Activated naive CD4-positive, alpha-beta T cell treated with anti-CD3 and anti-CD28 coated beads, Interleukin-2, amount 50 U/mL, for 24 hours (primary cell): ENCODE results near the gene HSD17B2.

ENCODE experiments used
- H3K27ac Mint-ChIP-seq: one replicate; pipeline ENCODE4 v1.8.0; 2021; ENCODE audit warnings: mild to moderate bottlenecking, mixed read lengths
- H3K27me3 Mint-ChIP-seq: one replicate; pipeline ENCODE4 v1.8.0; 2021; ENCODE audit warnings: mixed read lengths
- H3K36me3 Mint-ChIP-seq: one replicate; pipeline ENCODE4 v1.8.0; 2021; ENCODE audit warnings: mixed read lengths
- H3K4me1 Mint-ChIP-seq: one replicate; pipeline ENCODE4 v1.8.0; 2021; ENCODE audit warnings: mixed read lengths
- H3K4me3 Mint-ChIP-seq: one replicate; pipeline ENCODE4 v1.8.0; 2021; ENCODE audit warnings: mild to moderate bottlenecking, mixed read lengths
- H3K9me3 Mint-ChIP-seq: one replicate; pipeline ENCODE4 v1.8.0; 2021; ENCODE audit warnings: mixed read lengths

Gene HSD17B2

GRCh38 chr16:82037666-82038065, 2.6 kb downstream of the HSD17B2 start:
- H3K9me3 Mint-ChIP-seq: no peaks in the 10 kb centered on the region
- no peaks in the 10 kb centered on the region for H3K36me3 Mint-ChIP-seq
- H3K27me3 Mint-ChIP-seq: peaks cover 3% of the 10 kb centered on the region
- no peak overlapping the region for H3K4me3 Mint-ChIP-seq
- H3K27ac Mint-ChIP-seq: no peak overlapping the region
- H3K4me1 Mint-ChIP-seq: no peaks in the 10 kb centered on the region

- no peaks in the 10 kb centered on the region for H3K36me3 Mint-ChIP-seq
- no peak overlapping the region for H3K4me3 Mint-ChIP-seq
- H3K9me3 Mint-ChIP-seq: no peaks in the 10 kb centered on the region
- no peak overlapping the region for H3K27ac Mint-ChIP-seq
- H3K27me3 Mint-ChIP-seq: peaks cover 2% of the 10 kb centered on the region
- no peaks in the 10 kb centered on the region for H3K4me1 Mint-ChIP-seq
Observed at GRCh38 chr16:82040296-82040695, 5.2 kb downstream of the HSD17B2 start.

- H3K27ac Mint-ChIP-seq: no peak overlapping the region
Observed at GRCh38 chr16:82041542-82041941, 6.5 kb downstream of the HSD17B2 start.

GRCh38 chr16:82042144-82042543, 7.1 kb downstream of the HSD17B2 start:
- Mint-ChIP-seq H3K36me3 (no peaks in the 10 kb centered on the region), H3K9me3 (no peaks in the 10 kb centered on the region), H3K4me3 (no peak overlapping the region), H3K27me3 (peaks cover 4% of the 10 kb centered on the region), H3K27ac (no peak overlapping the region), H3K4me1 (no peaks in the 10 kb centered on the region)

More at GRCh38 chr16:82041542-82041941, 6.5 kb downstream of the HSD17B2 start:
- Mint-ChIP-seq H3K27me3 (peaks cover 1% of the 10 kb centered on the region), H3K9me3 (no peaks in the 10 kb centered on the region), H3K36me3 (no peaks in the 10 kb centered on the region), H3K4me1 (no peaks in the 10 kb centered on the region), H3K4me3 (no peak overlapping the region)

- Mint-ChIP-seq H3K27ac (no peak overlapping the region), H3K4me3 (no peak overlapping the region), H3K27me3 (peaks cover 4% of the 10 kb centered on the region), H3K9me3 (no peaks in the 10 kb centered on the region), H3K4me1 (no peaks in the 10 kb centered on the region), H3K36me3 (no peaks in the 10 kb centered on the region)
Observed at GRCh38 chr16:82042846-82043245, 7.8 kb downstream of the HSD17B2 start.

- Mint-ChIP-seq H3K27ac (no peak overlapping the region), H3K4me3 (no peak overlapping the region), H3K27me3 (peaks cover 4% of the 10 kb centered on the region), H3K36me3 (no peaks in the 10 kb centered on the region), H3K9me3 (no peaks in the 10 kb centered on the region), H3K4me1 (no peaks in the 10 kb centered on the region)
Observed at GRCh38 chr16:82043680-82044584, 8.9 kb downstream of the HSD17B2 start.

DNA sequence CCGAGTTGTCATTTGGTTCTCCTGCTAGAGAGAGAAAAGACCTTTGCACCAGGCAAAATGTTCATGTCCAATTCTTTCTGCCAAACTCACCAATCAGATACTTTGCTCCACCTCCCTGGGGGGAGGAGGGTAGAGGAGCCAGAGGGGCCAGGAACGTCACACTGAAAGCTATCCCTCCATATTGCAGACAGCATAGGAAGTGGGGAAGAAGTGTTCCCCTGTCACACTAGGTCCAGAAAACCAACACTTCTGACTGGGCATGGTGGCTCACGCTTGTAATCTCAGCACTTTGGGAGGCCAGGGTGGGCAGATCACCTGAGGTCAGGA, 9.5 kb downstream of the HSD17B2 start:
- H3K9me3 Mint-ChIP-seq: no peaks in the 10 kb centered on the region
- no peaks in the 10 kb centered on the region for H3K4me1 Mint-ChIP-seq

GRCh38 chr16:82045465-82045864, 10.4 kb downstream of the HSD17B2 start:
- H3K4me1 Mint-ChIP-seq: no peaks in the 10 kb centered on the region
- H3K27me3 Mint-ChIP-seq: peaks cover 4% of the 10 kb centered on the region
- no peaks in the 10 kb centered on the region for H3K36me3 Mint-ChIP-seq
- H3K9me3 Mint-ChIP-seq: no peaks in the 10 kb centered on the region
- no peak overlapping the region for H3K4me3 Mint-ChIP-seq
- no peak overlapping the region for H3K27ac Mint-ChIP-seq

More for the DNA sequence above, 9.5 kb downstream of the HSD17B2 start:
- H3K27ac Mint-ChIP-seq: no peak overlapping the region
- H3K36me3 Mint-ChIP-seq: no peaks in the 10 kb centered on the region
- H3K4me3 Mint-ChIP-seq: no peak overlapping the region
- H3K27me3 Mint-ChIP-seq: peaks cover 4% of the 10 kb centered on the region

DNA sequence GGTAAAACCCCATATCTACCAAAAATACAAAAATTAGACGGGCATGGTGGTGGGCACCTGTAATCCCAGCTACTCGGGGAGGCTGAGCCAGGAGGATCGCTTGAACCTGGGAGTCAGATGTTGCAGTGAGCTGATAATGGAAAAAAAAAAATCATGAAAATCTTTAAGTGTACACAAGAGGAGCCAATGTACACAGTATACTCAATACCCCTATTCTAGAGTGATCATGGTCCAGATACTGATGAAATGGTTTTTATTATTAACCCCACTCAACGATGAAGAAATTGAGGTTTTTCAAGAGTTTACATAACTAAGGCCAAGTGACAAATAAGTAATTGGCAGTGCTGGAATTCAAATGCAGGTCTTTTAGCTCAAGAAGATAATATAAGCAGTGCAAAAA, 11.5 kb downstream of the HSD17B2 start:
- H3K9me3 Mint-ChIP-seq: no peaks in the 10 kb centered on the region
- no peaks in the 10 kb centered on the region for H3K4me1 Mint-ChIP-seq
- H3K27ac Mint-ChIP-seq: no peak overlapping the region
- no peaks in the 10 kb centered on the region for H3K36me3 Mint-ChIP-seq
- H3K4me3 Mint-ChIP-seq: no peak overlapping the region
- H3K27me3 Mint-ChIP-seq: peaks cover 4% of the 10 kb centered on the region

DNA sequence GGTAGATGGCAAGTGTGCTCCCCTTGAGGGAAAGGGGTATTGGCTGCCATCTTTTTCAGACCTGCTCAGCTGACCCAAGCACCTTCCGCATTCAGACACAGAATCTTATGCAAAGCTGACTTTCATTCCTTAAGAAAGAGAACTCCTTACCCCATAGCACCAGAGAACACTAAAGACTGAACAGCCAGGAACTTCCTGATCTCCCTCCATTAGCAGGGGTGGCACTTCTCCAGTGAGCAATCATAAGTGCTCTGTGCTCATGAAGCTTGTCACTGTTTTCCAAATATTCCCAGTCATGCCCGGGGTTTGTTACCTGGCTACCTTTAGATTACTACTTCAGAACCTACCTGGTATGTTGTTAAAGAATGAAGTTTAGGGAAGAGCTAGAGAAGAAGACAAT, 11.9 kb downstream of the HSD17B2 start:
- Mint-ChIP-seq H3K27ac (no peak overlapping the region), H3K9me3 (no peaks in the 10 kb centered on the region), H3K36me3 (no peaks in the 10 kb centered on the region), H3K4me3 (no peak overlapping the region), H3K27me3 (peaks cover 4% of the 10 kb centered on the region), H3K4me1 (no peaks in the 10 kb centered on the region)

- H3K4me3 Mint-ChIP-seq: no peak overlapping the region
- no peaks in the 10 kb centered on the region for H3K9me3 Mint-ChIP-seq
Observed at GRCh38 chr16:82047374-82047773, 12.3 kb downstream of the HSD17B2 start.

DNA sequence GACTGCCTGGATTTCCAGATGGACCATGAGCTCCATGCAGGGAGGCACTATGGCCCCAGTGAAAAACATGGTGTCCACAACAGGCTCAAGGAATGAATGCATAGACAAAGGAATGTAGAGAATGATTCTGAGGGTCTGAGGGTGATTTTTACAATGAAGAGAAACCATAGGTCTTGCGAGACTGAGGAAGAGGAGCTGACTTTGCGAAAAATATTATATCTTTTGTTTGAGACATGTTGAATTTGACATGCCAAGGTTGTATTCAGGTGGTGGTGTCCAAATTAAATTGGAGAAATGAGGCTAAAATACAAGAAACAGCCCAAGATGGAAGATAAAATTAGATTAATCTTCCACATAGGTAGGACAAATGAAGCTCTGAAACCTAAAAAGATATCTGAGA, 12.7 kb downstream of the HSD17B2 start:
- no peaks in the 10 kb centered on the region for H3K9me3 Mint-ChIP-seq
- no peaks in the 10 kb centered on the region for H3K4me1 Mint-ChIP-seq
- H3K27ac Mint-ChIP-seq: no peak overlapping the region
- H3K27me3 Mint-ChIP-seq: peaks cover 4% of the 10 kb centered on the region
- no peak overlapping the region for H3K4me3 Mint-ChIP-seq
- H3K36me3 Mint-ChIP-seq: no peaks in the 10 kb centered on the region

More at GRCh38 chr16:82047374-82047773, 12.3 kb downstream of the HSD17B2 start:
- Mint-ChIP-seq H3K4me1 (no peaks in the 10 kb centered on the region), H3K27me3 (peaks cover 4% of the 10 kb centered on the region), H3K27ac (no peak overlapping the region), H3K36me3 (no peaks in the 10 kb centered on the region)

DNA sequence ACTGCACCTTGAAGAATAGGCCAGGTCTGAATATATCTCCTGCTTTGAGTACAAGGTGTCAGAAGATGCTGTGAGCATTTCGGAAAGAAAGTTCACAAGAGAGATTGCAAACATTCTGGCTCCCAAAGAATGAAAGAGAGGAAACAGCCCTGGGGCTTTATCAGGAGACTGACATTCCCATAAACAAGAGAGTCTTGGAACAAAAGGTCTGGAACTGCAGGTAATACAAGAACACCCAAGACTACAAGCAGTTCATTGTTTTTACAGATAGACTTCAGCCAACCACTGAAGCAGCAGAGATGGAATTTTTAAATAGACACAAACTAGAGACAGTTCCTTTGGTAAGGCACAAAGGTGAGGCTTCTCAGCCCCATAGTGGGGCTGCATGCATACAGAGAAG, 14.4 kb downstream of the HSD17B2 start:
- Mint-ChIP-seq H3K27ac (no peak overlapping the region), H3K27me3 (peaks cover 4% of the 10 kb centered on the region), H3K9me3 (no peaks in the 10 kb centered on the region), H3K36me3 (no peaks in the 10 kb centered on the region), H3K4me1 (no peaks in the 10 kb centered on the region), H3K4me3 (no peak overlapping the region)

- no peak overlapping the region for H3K4me3 Mint-ChIP-seq
- no peaks in the 10 kb centered on the region for H3K4me1 Mint-ChIP-seq
- peaks cover 4% of the 10 kb centered on the region for H3K27me3 Mint-ChIP-seq
- H3K36me3 Mint-ChIP-seq: no peaks in the 10 kb centered on the region
- H3K9me3 Mint-ChIP-seq: no peaks in the 10 kb centered on the region
- H3K27ac Mint-ChIP-seq: no peak overlapping the region
Observed at GRCh38 chr16:82050506-82050905, 15.5 kb downstream of the HSD17B2 start.

GRCh38 chr16:82050909-82051357, 15.9 kb downstream of the HSD17B2 start:
- H3K36me3 Mint-ChIP-seq: no peaks in the 10 kb centered on the region
- no peak overlapping the region for H3K4me3 Mint-ChIP-seq
- no peaks in the 10 kb centered on the region for H3K9me3 Mint-ChIP-seq
- H3K27me3 Mint-ChIP-seq: peaks cover 6% of the 10 kb centered on the region
- H3K27ac Mint-ChIP-seq: no peak overlapping the region
- H3K4me1 Mint-ChIP-seq: no peaks in the 10 kb centered on the region

GRCh38 chr16:82051656-82052055, 16.6 kb downstream of the HSD17B2 start:
- Mint-ChIP-seq H3K36me3 (no peaks in the 10 kb centered on the region), H3K27me3 (peaks cover 5% of the 10 kb centered on the region), H3K9me3 (no peaks in the 10 kb centered on the region), H3K27ac (no peak overlapping the region), H3K4me3 (no peak overlapping the region), H3K4me1 (no peaks in the 10 kb centered on the region)

GRCh38 chr16:82055117-82055516, 20.1 kb downstream of the HSD17B2 start:
- H3K4me1 Mint-ChIP-seq: no peaks in the 10 kb centered on the region
- no peaks in the 10 kb centered on the region for H3K9me3 Mint-ChIP-seq
- peaks cover 2% of the 10 kb centered on the region for H3K27me3 Mint-ChIP-seq
- no peak overlapping the region for H3K27ac Mint-ChIP-seq
- H3K36me3 Mint-ChIP-seq: no peaks in the 10 kb centered on the region
- H3K4me3 Mint-ChIP-seq: no peak overlapping the region
